ENCODE results near the gene VTA1.

The VTA1 gene

GRCh38 chr6:142258305-142258704 lies 111.2 kb downstream of the VTA1 start:
- Histone ChIP-seq H3K27ac (ENCODE audit: low read depth in 2 of 2, low read length in 2 of 2) (no peak overlapping the region), H3K4me1 (ENCODE audit: control insufficient read depth in 2 of 2, insufficient read depth in 2 of 2, low read length in 2 of 2) (no peaks in the 10 kb centered on the region), H3K4me3 (ENCODE audit: low read length in 2 of 2) (no peak overlapping the region), H3K36me3 (ENCODE audit: control insufficient read depth in 2 of 2, insufficient read depth in 2 of 2, low read length in 2 of 2) (no peaks in the 10 kb centered on the region), H3K9me3 (ENCODE audit: control insufficient read depth in 2 of 2, low read length in 2 of 2) (no peaks in the 10 kb centered on the region), H3K9ac (ENCODE audit: low read depth in 1 of 2, low read length in 2 of 2) (no peak overlapping the region), H3K27me3 (ENCODE audit: control insufficient read depth in 2 of 2, insufficient read depth in 2 of 2, low read length in 2 of 2) (no peaks in the 10 kb centered on the region)

- H3K4me1 ChIP-seq (ENCODE audit: control insufficient read depth in 2 of 2, insufficient read depth in 2 of 2, low read length in 2 of 2), result no peaks in the 10 kb centered on the region
- no peaks in the 10 kb centered on the region for H3K36me3 ChIP-seq (ENCODE audit: control insufficient read depth in 2 of 2, insufficient read depth in 2 of 2, low read length in 2 of 2)
- H3K4me3 ChIP-seq (ENCODE audit: low read length in 2 of 2), result no peak overlapping the region
- no peak overlapping the region for H3K9ac ChIP-seq (ENCODE audit: low read depth in 1 of 2, low read length in 2 of 2)
- H3K9me3 ChIP-seq (ENCODE audit: control insufficient read depth in 2 of 2, low read length in 2 of 2), result no peaks in the 10 kb centered on the region
- H3K27me3 ChIP-seq (ENCODE audit: control insufficient read depth in 2 of 2, insufficient read depth in 2 of 2, low read length in 2 of 2), result no peaks in the 10 kb centered on the region
- H3K27ac ChIP-seq (ENCODE audit: low read depth in 2 of 2, low read length in 2 of 2), result no peak overlapping the region
Observed at GRCh38 chr6:142258757-142259156, 111.7 kb downstream of the VTA1 start.

GRCh38 chr6:142260748-142261147 lies 113.7 kb downstream of the VTA1 start:
- Histone ChIP-seq H3K4me3 (ENCODE audit: low read length in 2 of 2) (no peak overlapping the region), H3K9ac (ENCODE audit: low read depth in 1 of 2, low read length in 2 of 2) (no peak overlapping the region), H3K36me3 (ENCODE audit: control insufficient read depth in 2 of 2, insufficient read depth in 2 of 2, low read length in 2 of 2) (no peaks in the 10 kb centered on the region)

GRCh38 chr6:142262231-142262630 lies 115.2 kb downstream of the VTA1 start:
- H3K9ac ChIP-seq (ENCODE audit: low read depth in 1 of 2, low read length in 2 of 2), result no peak overlapping the region
- no peaks in the 10 kb centered on the region for H3K9me3 ChIP-seq (ENCODE audit: control insufficient read depth in 2 of 2, low read length in 2 of 2)
- H3K27ac ChIP-seq (ENCODE audit: low read depth in 2 of 2, low read length in 2 of 2), result no peak overlapping the region
- H3K4me3 ChIP-seq (ENCODE audit: low read length in 2 of 2), result no peak overlapping the region
- no peaks in the 10 kb centered on the region for H3K27me3 ChIP-seq (ENCODE audit: control insufficient read depth in 2 of 2, insufficient read depth in 2 of 2, low read length in 2 of 2)
- no peaks in the 10 kb centered on the region for H3K36me3 ChIP-seq (ENCODE audit: control insufficient read depth in 2 of 2, insufficient read depth in 2 of 2, low read length in 2 of 2)
- H3K4me1 ChIP-seq (ENCODE audit: control insufficient read depth in 2 of 2, insufficient read depth in 2 of 2, low read length in 2 of 2), result no peaks in the 10 kb centered on the region

More at GRCh38 chr6:142260748-142261147, 113.7 kb downstream of the VTA1 start:
- Histone ChIP-seq H3K27ac (ENCODE audit: low read depth in 2 of 2, low read length in 2 of 2) (no peak overlapping the region), H3K27me3 (ENCODE audit: control insufficient read depth in 2 of 2, insufficient read depth in 2 of 2, low read length in 2 of 2) (no peaks in the 10 kb centered on the region), H3K9me3 (ENCODE audit: control insufficient read depth in 2 of 2, low read length in 2 of 2) (no peaks in the 10 kb centered on the region), H3K4me1 (ENCODE audit: control insufficient read depth in 2 of 2, insufficient read depth in 2 of 2, low read length in 2 of 2) (no peaks in the 10 kb centered on the region)

GRCh38 chr6:142265476-142265875 lies 118.4 kb downstream of the VTA1 start:
- Histone ChIP-seq H3K36me3 (ENCODE audit: control insufficient read depth in 2 of 2, insufficient read depth in 2 of 2, low read length in 2 of 2) (no peaks in the 10 kb centered on the region), H3K4me3 (ENCODE audit: low read length in 2 of 2) (no peak overlapping the region), H3K27ac (ENCODE audit: low read depth in 2 of 2, low read length in 2 of 2) (no peak overlapping the region), H3K27me3 (ENCODE audit: control insufficient read depth in 2 of 2, insufficient read depth in 2 of 2, low read length in 2 of 2) (no peaks in the 10 kb centered on the region), H3K9ac (ENCODE audit: low read depth in 1 of 2, low read length in 2 of 2) (no peak overlapping the region), H3K9me3 (ENCODE audit: control insufficient read depth in 2 of 2, low read length in 2 of 2) (no peaks in the 10 kb centered on the region), H3K4me1 (ENCODE audit: control insufficient read depth in 2 of 2, insufficient read depth in 2 of 2, low read length in 2 of 2) (no peaks in the 10 kb centered on the region)

GRCh38 chr6:142266060-142266459 lies 119.0 kb downstream of the VTA1 start:
- Histone ChIP-seq H3K4me1 (ENCODE audit: control insufficient read depth in 2 of 2, insufficient read depth in 2 of 2, low read length in 2 of 2) (no peaks in the 10 kb centered on the region), H3K27me3 (ENCODE audit: control insufficient read depth in 2 of 2, insufficient read depth in 2 of 2, low read length in 2 of 2) (no peaks in the 10 kb centered on the region), H3K36me3 (ENCODE audit: control insufficient read depth in 2 of 2, insufficient read depth in 2 of 2, low read length in 2 of 2) (no peaks in the 10 kb centered on the region), H3K4me3 (ENCODE audit: low read length in 2 of 2) (no peak overlapping the region), H3K9ac (ENCODE audit: low read depth in 1 of 2, low read length in 2 of 2) (no peak overlapping the region), H3K9me3 (ENCODE audit: control insufficient read depth in 2 of 2, low read length in 2 of 2) (no peaks in the 10 kb centered on the region), H3K27ac (ENCODE audit: low read depth in 2 of 2, low read length in 2 of 2) (no peak overlapping the region)

GRCh38 chr6:142271476-142271875 lies 124.4 kb downstream of the VTA1 start:
- H3K4me1 ChIP-seq (ENCODE audit: control insufficient read depth in 2 of 2, insufficient read depth in 2 of 2, low read length in 2 of 2), result no peaks in the 10 kb centered on the region
- H3K27ac ChIP-seq (ENCODE audit: low read depth in 2 of 2, low read length in 2 of 2), result no peak overlapping the region
- no peaks in the 10 kb centered on the region for H3K9me3 ChIP-seq (ENCODE audit: control insufficient read depth in 2 of 2, low read length in 2 of 2)
- no peaks in the 10 kb centered on the region for H3K27me3 ChIP-seq (ENCODE audit: control insufficient read depth in 2 of 2, insufficient read depth in 2 of 2, low read length in 2 of 2)
- H3K4me3 ChIP-seq (ENCODE audit: low read length in 2 of 2), result no peak overlapping the region
- H3K36me3 ChIP-seq (ENCODE audit: control insufficient read depth in 2 of 2, insufficient read depth in 2 of 2, low read length in 2 of 2), result no peaks in the 10 kb centered on the region
- H3K9ac ChIP-seq (ENCODE audit: low read depth in 1 of 2, low read length in 2 of 2), result no peak overlapping the region

All from mucosa of rectum (tissue), 2 donors.